ENCODE data around the gene PHACTR2.

Gene PHACTR2

GRCh38 chr6:143754204-143754603 is 76.4 kb downstream of the PHACTR2 start:
- no peak for TF ChIP-seq CTCF (IDR thresholded peaks at IDR 0.05; ENCODE audit: low read depth, low read length, missing control alignments)
- DNase-seq (ENCODE audit: low read depth) = no peak
- no peak overlapping the region for H3K4me3 ChIP-seq (ENCODE audit: low read depth, low read length)

GRCh38 chr6:143755301-143755744 is 77.6 kb downstream of the PHACTR2 start:
- no peak overlapping the region for H3K4me3 ChIP-seq (ENCODE audit: low read depth, low read length)
- TF ChIP-seq CTCF (IDR thresholded peaks at IDR 0.05; ENCODE audit: low read depth, low read length, missing control alignments) = no peak
- no peak for DNase-seq (ENCODE audit: low read depth)

- no peak for DNase-seq (ENCODE audit: low read depth)
- H3K4me3 ChIP-seq (ENCODE audit: low read depth, low read length) = no peak overlapping the region
- TF ChIP-seq CTCF (IDR thresholded peaks at IDR 0.05; ENCODE audit: low read depth, low read length, missing control alignments) = no peak
Observed at GRCh38 chr6:143757346-143757832, 79.6 kb downstream of the PHACTR2 start.

- no peak for DNase-seq (ENCODE audit: low read depth)
- H3K4me3 ChIP-seq (ENCODE audit: low read depth, low read length) = no peak overlapping the region
- TF ChIP-seq CTCF (IDR thresholded peaks at IDR 0.05; ENCODE audit: low read depth, low read length, missing control alignments) = no peak
Observed at GRCh38 chr6:143758551-143758950, 80.8 kb downstream of the PHACTR2 start.

GRCh38 chr6:143759666-143760065 is 81.9 kb downstream of the PHACTR2 start:
- no peak for DNase-seq (ENCODE audit: low read depth)
- TF ChIP-seq CTCF (IDR thresholded peaks at IDR 0.05; ENCODE audit: low read depth, low read length, missing control alignments) = no peak
- H3K4me3 ChIP-seq (ENCODE audit: low read depth, low read length) = no peak overlapping the region

GRCh38 chr6:143761074-143761473 is 83.3 kb downstream of the PHACTR2 start:
- H3K4me3 ChIP-seq (ENCODE audit: low read depth, low read length) = no peak overlapping the region
- no peak for DNase-seq (ENCODE audit: low read depth)
- no peak for TF ChIP-seq CTCF (IDR thresholded peaks at IDR 0.05; ENCODE audit: low read depth, low read length, missing control alignments)

GRCh38 chr6:143762126-143762525 is 84.4 kb downstream of the PHACTR2 start:
- H3K4me3 ChIP-seq (ENCODE audit: low read depth, low read length) = no peak overlapping the region
- no peak for DNase-seq (ENCODE audit: low read depth)
- no peak for TF ChIP-seq CTCF (IDR thresholded peaks at IDR 0.05; ENCODE audit: low read depth, low read length, missing control alignments)

All from GM12864 (cell line).